HL-60/S4 (cell line): ENCODE measurements around the gene SLC39A3.

Source experiments
- in situ Hi-C: fragments of 300-500 bp; cut with MboI; formaldehyde crosslinking; loops from 2 replicates; pipeline ENCODE4 v1.14.3; 2022; ENCODE audit warnings: low sequenced_read_pairs

The SLC39A3 gene

GRCh38 chr19:2750808-2751437 is 11.1 kb upstream of the SLC39A3 start:
- in situ Hi-C loops, result no loop called here

- in situ Hi-C loops, result loop anchor here (5.0 kb wide), 1 partner anchor 100 kb away; no protein-coding TSS in a partner anchor
Measured at GRCh38 chr19:2747349-2747748, 7.5 kb upstream of the SLC39A3 start.

GRCh38 chr19:2744113-2744512 is 4.3 kb upstream of the SLC39A3 start:
- in situ Hi-C loops, result no loop called here

GRCh38 chr19:2743099-2743498 is 3.3 kb upstream of the SLC39A3 start:
- in situ Hi-C loops, result no loop called here

- in situ Hi-C loops, result no loop called here
Measured at GRCh38 chr19:2740314-2740656, 468 bp upstream of the SLC39A3 start.

- in situ Hi-C loops, result no loop called here
Measured at GRCh38 chr19:2736550-2737190, 3.1 kb downstream of the SLC39A3 start.

- in situ Hi-C loops, result no loop called here
Measured at GRCh38 chr19:2735374-2735773, 4.4 kb downstream of the SLC39A3 start.

- in situ Hi-C loops, result no loop called here
Measured at GRCh38 chr19:2734589-2735288, 5.1 kb downstream of the SLC39A3 start.

GRCh38 chr19:2733930-2734588 is 5.8 kb downstream of the SLC39A3 start:
- in situ Hi-C loops, result no loop called here

- in situ Hi-C loops, result no loop called here
Measured at GRCh38 chr19:2732883-2733282, 6.9 kb downstream of the SLC39A3 start.

GRCh38 chr19:2732157-2732725 is 7.6 kb downstream of the SLC39A3 start:
- in situ Hi-C loops, result no loop called here

- in situ Hi-C loops, result no loop called here
Measured at GRCh38 chr19:2731181-2731995, 8.4 kb downstream of the SLC39A3 start.

- in situ Hi-C loops, result no loop called here
Measured at GRCh38 chr19:2729943-2730818, 9.6 kb downstream of the SLC39A3 start.

- in situ Hi-C loops, result no loop called here
Measured at GRCh38 chr19:2728783-2729387, 10.9 kb downstream of the SLC39A3 start.

- in situ Hi-C loops, result no loop called here
Measured at GRCh38 chr19:2727640-2727944, 12.2 kb downstream of the SLC39A3 start.

- in situ Hi-C loops, result no loop called here
Measured at GRCh38 chr19:2726904-2727639, 12.7 kb downstream of the SLC39A3 start.

GRCh38 chr19:2726160-2726855 is 13.5 kb downstream of the SLC39A3 start:
- in situ Hi-C loops, result no loop called here

- in situ Hi-C loops, result no loop called here
Measured at GRCh38 chr19:2724148-2724557, 15.7 kb downstream of the SLC39A3 start.
